GM19438 (cell line): ENCODE data around the gene SUMO3.
A peak's percentile ranks its signal among the peaks of the same experiment; 100 is the strongest.

Source experiments
- ATAC-seq: cut with Tn5 transposase; IDR thresholded peaks from one replicate; pipeline ENCODE4 v1.9.1; 2021; ENCODE audit warnings: low read depth; ENCODE audit not compliant: unreplicated experiment

SUMO3 gene

GRCh38 chr21:44805859-44806258 is 12.0 kb downstream of the SUMO3 start:
- no peak for ATAC-seq

GRCh38 chr21:44805226-44805625 is 12.6 kb downstream of the SUMO3 start:
- no peak for ATAC-seq

GRCh38 chr21:44804762-44805161 is 13.1 kb downstream of the SUMO3 start:
- ATAC-seq, result no peak

- ATAC-seq, result no peak
These were observed 14.2 kb downstream of the SUMO3 start for GRCh38 chr21:44803651-44804050.

GRCh38 chr21:44802396-44803153 is 15.3 kb downstream of the SUMO3 start:
- ATAC-seq, result no peak

GRCh38 chr21:44801468-44802395 is 16.1 kb downstream of the SUMO3 start, which contains the start of gene UBE2G2:
Gene UBE2G2, minus strand, starts transcription at chr21:44801820. Its CDS starts 72 bp downstream, at chr21:44801748.
- ATAC-seq, result peak; percentile 79

- ATAC-seq, result peak; percentile 43
These were observed 16.8 kb downstream of the SUMO3 start for GRCh38 chr21:44800971-44801467.

- no peak for ATAC-seq
These were observed 17.8 kb downstream of the SUMO3 start for GRCh38 chr21:44800103-44800502.

- ATAC-seq, result no peak
These were observed 18.2 kb downstream of the SUMO3 start for GRCh38 chr21:44799646-44800045.

- no peak for ATAC-seq
These were observed 20.1 kb downstream of the SUMO3 start for GRCh38 chr21:44797775-44798174.

GRCh38 chr21:44795342-44795741 is 22.5 kb downstream of the SUMO3 start:
- ATAC-seq, result no peak

- no peak for ATAC-seq
These were observed 24.1 kb downstream of the SUMO3 start for GRCh38 chr21:44793592-44794374.

GRCh38 chr21:44792702-44793591 is 24.9 kb downstream of the SUMO3 start:
- no peak for ATAC-seq

- ATAC-seq, result no peak
These were observed 25.9 kb downstream of the SUMO3 start for GRCh38 chr21:44791993-44792392.

GRCh38 chr21:44791246-44791645 is 26.6 kb downstream of the SUMO3 start:
- no peak for ATAC-seq

GRCh38 chr21:44790368-44790767 is 27.5 kb downstream of the SUMO3 start:
- no peak for ATAC-seq

GRCh38 chr21:44789880-44790279 is 28.0 kb downstream of the SUMO3 start:
- ATAC-seq, result no peak

GRCh38 chr21:44785620-44786335 is 32.1 kb downstream of the SUMO3 start:
- no peak for ATAC-seq

GRCh38 chr21:44784810-44785209 is 33.1 kb downstream of the SUMO3 start:
- ATAC-seq, result no peak
